Neural progenitor cell (in vitro differentiated cells): ENCODE data around the gene HMGCS1.

Experiments
- CTCF ChIP-seq: fragments of 200-600 bp; sonication (generic); IDR thresholded peaks from 2 replicates; pipeline ENCODE4 v1.5.1; 2017; ENCODE audit warnings: antibody characterized with exemption, mild to moderate bottlenecking
- EZH2 ChIP-seq: fragments of 200-600 bp; sonication (generic); IDR thresholded peaks from 2 replicates; pipeline ENCODE4 v1.6.1; 2017; ENCODE audit warnings: antibody characterized with exemption, mild to moderate bottlenecking, moderate library complexity
- EZH2phosphoT487 ChIP-seq: fragments of 200-600 bp; sonication (generic); IDR thresholded peaks from 2 replicates; pipeline ENCODE4 v1.6.1; 2017; ENCODE audit warnings: antibody characterized with exemption

GRCh38 chr5:43354774-43355173, 41.6 kb upstream of the HMGCS1 start:
- TF ChIP-seq CTCF (no peak), EZH2phosphoT487 (no peak), EZH2 (no peak)
